NCI-H748 (cell line): ENCODE measurements around the gene TBC1D10A.

Experiments
- DNase-seq: peaks from one replicate; lab custom pipeline; 2025; ENCODE audit not compliant: unreplicated experiment; lab: John Stamatoyannopoulos, UW

Gene TBC1D10A

GRCh38 chr22:30326706-30327362 lies at the start of gene TBC1D10A:
TBC1D10A (minus strand) TSS chr22:30326941; CDS start chr22:30326881, 60 bp downstream.
- DNase-seq, result peak; percentile 93

GRCh38 chr22:30375312-30375849 lies 48.6 kb upstream of the TBC1D10A start:
- no peak for DNase-seq

- no peak for DNase-seq
These were observed 46.9 kb upstream of the TBC1D10A start for GRCh38 chr22:30373331-30374325.

- no peak for DNase-seq
These were observed 46.2 kb upstream of the TBC1D10A start for GRCh38 chr22:30372915-30373314.

- DNase-seq, result peak; percentile 79
These were observed 45.2 kb upstream of the TBC1D10A start for GRCh38 chr22:30371981-30372380.

GRCh38 chr22:30371321-30371720 lies 44.6 kb upstream of the TBC1D10A start:
- no peak for DNase-seq

GRCh38 chr22:30370641-30371230 lies 44.0 kb upstream of the TBC1D10A start:
- DNase-seq, result peak; percentile 7

- no peak for DNase-seq
These were observed 41.7 kb upstream of the TBC1D10A start for GRCh38 chr22:30368420-30368819.

- no peak for DNase-seq
These were observed 39.1 kb upstream of the TBC1D10A start for GRCh38 chr22:30365891-30366290.

- no peak for DNase-seq
These were observed 36.0 kb upstream of the TBC1D10A start for GRCh38 chr22:30362651-30363281.

- DNase-seq, result no peak
These were observed 35.3 kb upstream of the TBC1D10A start for GRCh38 chr22:30361916-30362650.

- DNase-seq, result no peak
These were observed 31.8 kb upstream of the TBC1D10A start for GRCh38 chr22:30358541-30358940.

GRCh38 chr22:30357650-30358215 lies 31.0 kb upstream of the TBC1D10A start:
- DNase-seq, result no peak

GRCh38 chr22:30357236-30357570 lies 30.5 kb upstream of the TBC1D10A start:
- no peak for DNase-seq

GRCh38 chr22:30356449-30357235 lies 29.9 kb upstream of the TBC1D10A start, which contains the start of the genes CCDC157 and SF3A1:
CCDC157 (plus strand) TSS chr22:30357007; CDS start chr22:30366001, 8,994 bp downstream.
SF3A1 (minus strand) TSS chr22:30356894; CDS start chr22:30356792, 102 bp downstream.
- DNase-seq, result peak; percentile 90

GRCh38 chr22:30354644-30355043 lies 27.9 kb upstream of the TBC1D10A start:
- no peak for DNase-seq

GRCh38 chr22:30351226-30351625 lies 24.5 kb upstream of the TBC1D10A start:
- no peak for DNase-seq

- no peak for DNase-seq
These were observed 22.1 kb upstream of the TBC1D10A start for GRCh38 chr22:30348809-30349208.

- no peak for DNase-seq
These were observed 21.7 kb upstream of the TBC1D10A start for GRCh38 chr22:30348404-30348803.
